WI38 (cell line): Measurements from ENCODE around the gene TRIM47.

ENCODE experiments used
- H3K4me3 ChIP-seq: 2 replicates; pipeline ENCODE4 v1.5.1; 2011; ENCODE audit warnings: low read depth, mild to moderate bottlenecking, control low read depth, low read length
- TF ChIP-seq, protein P1 (sequence below): IDR thresholded peaks from 2 replicates; pipeline ENCODE4 v1.5.1; 2012; ENCODE audit warnings: low read depth, mild to moderate bottlenecking, control low read depth, low read length

Gene TRIM47

DNA sequence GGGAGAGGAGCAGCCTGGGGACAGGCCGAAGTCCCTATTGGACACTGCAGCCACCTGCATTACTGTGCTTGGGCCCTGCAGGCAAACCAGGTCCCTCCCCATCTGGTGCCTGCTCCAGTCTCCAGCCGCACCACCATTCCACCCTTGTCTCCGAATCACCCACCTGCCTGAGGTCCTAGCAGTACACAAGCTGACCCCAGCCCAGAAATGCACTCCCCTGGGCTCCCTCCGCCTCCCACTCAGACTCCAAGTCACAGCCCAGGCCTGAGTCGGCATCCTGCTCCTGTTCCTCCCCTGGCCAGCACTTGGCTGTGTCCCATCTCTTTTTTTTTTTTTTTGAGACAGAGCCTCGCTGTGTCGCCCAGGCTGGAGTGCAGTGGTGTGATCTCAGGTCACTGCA lies 40.5 kb downstream of the TRIM47 start:
- TF ChIP-seq, protein P1, sequence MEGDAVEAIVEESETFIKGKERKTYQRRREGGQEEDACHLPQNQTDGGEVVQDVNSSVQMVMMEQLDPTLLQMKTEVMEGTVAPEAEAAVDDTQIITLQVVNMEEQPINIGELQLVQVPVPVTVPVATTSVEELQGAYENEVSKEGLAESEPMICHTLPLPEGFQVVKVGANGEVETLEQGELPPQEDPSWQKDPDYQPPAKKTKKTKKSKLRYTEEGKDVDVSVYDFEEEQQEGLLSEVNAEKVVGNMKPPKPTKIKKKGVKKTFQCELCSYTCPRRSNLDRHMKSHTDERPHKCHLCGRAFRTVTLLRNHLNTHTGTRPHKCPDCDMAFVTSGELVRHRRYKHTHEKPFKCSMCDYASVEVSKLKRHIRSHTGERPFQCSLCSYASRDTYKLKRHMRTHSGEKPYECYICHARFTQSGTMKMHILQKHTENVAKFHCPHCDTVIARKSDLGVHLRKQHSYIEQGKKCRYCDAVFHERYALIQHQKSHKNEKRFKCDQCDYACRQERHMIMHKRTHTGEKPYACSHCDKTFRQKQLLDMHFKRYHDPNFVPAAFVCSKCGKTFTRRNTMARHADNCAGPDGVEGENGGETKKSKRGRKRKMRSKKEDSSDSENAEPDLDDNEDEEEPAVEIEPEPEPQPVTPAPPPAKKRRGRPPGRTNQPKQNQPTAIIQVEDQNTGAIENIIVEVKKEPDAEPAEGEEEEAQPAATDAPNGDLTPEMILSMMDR = no peak

DNA sequence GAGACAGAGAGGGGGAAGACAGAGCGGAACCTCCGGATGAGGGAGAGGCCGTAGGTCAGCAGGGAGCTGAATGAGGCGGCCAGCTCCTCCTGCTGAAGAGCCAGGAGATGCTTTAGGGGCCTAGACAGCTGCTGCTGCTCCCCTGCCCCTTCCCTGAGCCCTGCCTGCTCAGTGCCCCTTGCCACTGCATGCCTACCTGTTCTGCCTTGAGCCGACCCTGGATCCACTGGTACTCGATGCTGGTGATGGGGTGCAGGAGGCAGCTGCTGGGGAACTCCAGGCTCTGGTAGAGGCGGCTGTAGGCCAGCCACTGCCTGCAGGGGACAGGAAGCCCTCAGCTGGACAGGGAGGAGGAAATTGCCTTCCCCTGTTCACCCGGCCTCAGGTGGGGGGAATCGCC lies 41.8 kb downstream of the TRIM47 start:
- TF ChIP-seq, protein P1 = no peak
- no peak overlapping the region for H3K4me3 ChIP-seq

More for the DNA sequence above, 40.5 kb downstream of the TRIM47 start:
- no peak overlapping the region for H3K4me3 ChIP-seq

DNA sequence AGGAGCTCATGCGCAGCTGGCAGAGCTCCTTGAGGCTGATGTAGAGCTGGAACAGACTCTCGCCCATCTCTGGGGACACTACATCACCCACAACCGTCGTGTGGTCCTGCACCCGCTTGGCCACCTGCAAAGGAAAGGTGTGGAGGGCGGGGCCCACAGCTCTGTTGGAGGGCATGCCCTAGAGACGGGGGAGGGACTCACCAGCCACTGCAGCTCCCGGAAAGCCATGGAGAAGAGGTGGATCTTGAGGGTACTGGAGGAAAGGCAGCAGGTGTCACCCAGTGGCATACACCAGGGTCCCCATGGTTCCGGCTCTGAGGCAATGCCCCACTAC lies 42.8 kb downstream of the TRIM47 start:
- H3K4me3 ChIP-seq = no peak overlapping the region
- TF ChIP-seq, protein P1 = no peak

DNA sequence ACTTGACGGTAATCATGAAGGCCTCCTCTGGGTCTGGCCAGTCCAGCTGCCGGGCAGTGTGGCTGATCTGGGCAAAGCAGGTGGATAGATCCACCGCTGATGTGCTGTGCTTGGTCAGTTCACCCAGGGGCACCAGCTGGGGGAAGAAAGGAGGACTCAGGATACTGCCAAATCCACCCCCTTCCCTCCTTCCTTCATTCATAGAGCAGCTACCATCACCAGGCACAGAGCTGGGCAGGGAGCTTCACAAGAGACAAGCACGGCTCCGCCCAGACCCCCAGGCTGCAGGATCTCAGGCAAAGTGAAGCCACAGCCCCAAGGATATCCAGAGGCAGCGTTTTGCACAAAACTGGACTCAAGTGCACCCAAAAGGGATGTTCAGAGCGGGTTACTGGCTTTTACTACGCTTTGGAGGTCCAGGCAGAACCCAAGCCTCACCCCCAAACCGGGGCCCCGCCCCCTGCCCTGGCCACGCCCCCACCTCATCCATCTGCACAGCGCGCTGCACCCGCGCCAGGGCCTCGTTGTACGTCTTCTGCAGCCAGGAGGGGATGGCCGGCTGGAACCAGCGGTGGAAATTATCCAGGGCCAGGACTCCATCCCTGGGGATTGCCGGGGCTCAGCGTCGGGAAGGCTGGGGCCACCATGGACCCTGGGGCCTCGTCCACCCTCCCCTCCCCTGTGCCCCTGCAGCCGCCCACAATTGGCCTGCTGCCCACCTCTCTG lies 43.3 kb downstream of the TRIM47 start:
- TF ChIP-seq, protein P1 = no peak
- no peak overlapping the region for H3K4me3 ChIP-seq

DNA sequence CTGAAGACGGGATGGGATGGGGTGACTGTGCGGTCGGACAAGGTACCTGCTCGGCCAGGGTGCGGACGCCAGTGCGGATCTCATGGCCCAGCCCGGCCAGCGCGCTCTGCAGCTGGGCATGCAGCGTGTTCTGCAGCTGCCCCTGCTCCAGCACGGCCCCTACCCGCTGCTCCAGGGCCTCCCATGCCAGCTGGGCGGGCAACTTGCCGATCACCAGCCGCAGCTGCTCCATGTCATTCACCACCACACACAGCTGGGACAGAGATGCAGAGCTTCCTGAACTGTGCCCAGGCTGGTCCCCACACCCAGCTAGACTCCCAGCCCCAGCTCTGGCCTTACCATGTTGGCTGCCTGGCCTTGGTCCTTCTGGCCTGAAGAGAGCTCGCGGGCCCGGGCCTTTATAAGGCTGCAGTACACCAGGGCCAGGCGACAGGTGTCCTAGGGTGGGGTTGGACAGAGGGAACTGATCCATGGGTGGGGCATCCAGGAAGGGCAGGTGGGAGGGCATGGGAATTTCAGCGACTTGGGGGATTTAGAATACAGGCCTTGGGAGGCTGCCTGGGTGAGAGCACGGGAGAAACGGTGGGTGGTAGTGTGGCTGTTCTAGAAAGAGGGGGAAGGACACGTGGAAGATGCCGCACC lies 44.0 kb downstream of the TRIM47 start:
- H3K4me3 ChIP-seq = no peak overlapping the region
- TF ChIP-seq, protein P1 = no peak

DNA sequence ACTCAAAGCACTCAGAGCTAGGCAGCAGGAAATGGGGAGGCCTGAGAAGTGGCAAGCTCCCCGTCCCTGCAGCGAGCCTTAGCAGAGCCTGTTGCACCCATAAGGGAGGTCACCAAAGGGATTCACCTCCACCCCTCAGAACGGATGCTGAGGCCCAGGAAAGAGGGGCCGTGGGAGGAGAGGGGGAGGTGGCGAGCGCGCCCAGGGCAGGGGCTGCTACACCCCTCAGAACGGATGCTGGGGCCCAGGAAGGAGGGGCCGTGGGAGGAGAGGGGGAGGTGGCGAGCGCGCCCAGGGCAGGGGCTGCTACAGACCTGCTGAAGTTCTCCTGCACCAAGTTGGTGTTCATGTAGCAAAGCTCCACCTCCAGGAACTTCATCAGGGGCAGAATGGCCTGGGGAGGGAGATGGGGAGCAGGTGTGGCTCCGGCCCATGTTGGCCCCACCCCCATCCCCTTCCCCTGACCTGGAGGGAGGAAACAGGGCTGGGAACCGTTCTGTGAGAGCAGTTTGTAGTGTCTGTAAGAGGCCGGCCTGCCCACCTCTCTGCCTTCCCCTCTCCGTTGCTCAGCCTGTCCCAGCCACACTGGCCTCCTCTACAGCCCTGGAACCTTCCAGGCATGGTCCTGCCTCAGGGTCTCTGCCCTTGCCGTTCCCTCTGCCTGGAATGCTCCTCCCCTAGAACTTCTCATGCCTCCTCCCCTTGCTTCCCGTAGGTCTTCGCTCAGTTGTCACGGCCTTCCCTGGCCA lies 45.6 kb downstream of the TRIM47 start:
- no peak overlapping the region for H3K4me3 ChIP-seq
- TF ChIP-seq, protein P1 = no peak

DNA sequence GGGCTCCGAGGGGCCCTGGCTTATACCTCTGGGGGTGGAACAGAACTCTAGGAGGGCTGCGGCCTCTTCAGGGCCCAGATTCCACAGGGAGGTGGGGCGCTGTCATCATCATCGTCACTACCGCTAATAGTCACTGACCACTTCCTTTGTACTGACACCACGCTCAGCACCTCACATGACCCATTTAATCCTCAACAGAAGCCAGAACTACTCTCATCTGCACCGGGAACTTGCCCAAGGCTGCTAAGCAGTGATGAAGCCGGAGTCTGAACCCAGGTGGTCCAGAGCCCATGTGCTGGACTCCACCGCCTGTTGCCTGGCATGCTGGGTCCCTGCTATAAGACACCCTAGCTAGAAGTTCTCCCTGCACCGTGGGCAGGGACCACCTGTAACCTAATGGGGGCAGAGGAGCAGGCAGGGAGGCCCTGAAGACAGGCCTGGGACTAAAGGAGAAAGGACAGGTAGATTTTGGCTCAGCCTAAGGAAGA lies 46.2 kb downstream of the TRIM47 start:
- no peak overlapping the region for H3K4me3 ChIP-seq
- TF ChIP-seq, protein P1 = no peak
